DMS114 treated with DMSO at 0.1 percent for 48 hours (cell line): ENCODE measurements around the gene TIPRL.
"Not testable (repeated sequence)": the region's sequence is repeated elsewhere in the genome, so short reads cannot be mapped to it uniquely, and the experiment has no call there.

ENCODE experiments used
- DNase-seq: peaks from one replicate; lab custom pipeline; 2025; ENCODE audit not compliant: unreplicated experiment; lab: John Stamatoyannopoulos, UW

Gene TIPRL

GRCh38 chr1:168157638-168158037 is 21.1 kb upstream of the TIPRL start:
- DNase-seq, result no peak

- DNase-seq, result no peak
These were observed 19.5 kb upstream of the TIPRL start for GRCh38 chr1:168159251-168159650.

GRCh38 chr1:168159979-168160378 is 18.8 kb upstream of the TIPRL start:
- DNase-seq, result no peak

- no peak for DNase-seq
These were observed 17.3 kb upstream of the TIPRL start for GRCh38 chr1:168161459-168161858.

GRCh38 chr1:168163670-168164069 is 15.1 kb upstream of the TIPRL start:
- no peak for DNase-seq

GRCh38 chr1:168164771-168165170 is 14.0 kb upstream of the TIPRL start:
- DNase-seq, result no peak

- DNase-seq, result no peak
These were observed 11.0 kb upstream of the TIPRL start for GRCh38 chr1:168167806-168168205.

- DNase-seq, result no peak
These were observed 7.9 kb upstream of the TIPRL start for GRCh38 chr1:168170564-168171508.

- DNase-seq, result no peak
These were observed 6.4 kb upstream of the TIPRL start for GRCh38 chr1:168172250-168172915.

- no peak for DNase-seq
These were observed 530 bp upstream of the TIPRL start for GRCh38 chr1:168178227-168178637.

GRCh38 chr1:168179438-168180147 is 831 bp downstream of the TIPRL start:
- DNase-seq, result peak; percentile 26

GRCh38 chr1:168180148-168180524 is 1.4 kb downstream of the TIPRL start:
- DNase-seq, result no peak

- not testable (repeated sequence) for DNase-seq
These were observed 2.4 kb downstream of the TIPRL start for GRCh38 chr1:168181063-168181720.

- no peak for DNase-seq
These were observed 8.4 kb downstream of the TIPRL start for GRCh38 chr1:168187177-168187576.

- DNase-seq, result no peak
These were observed 11.6 kb downstream of the TIPRL start for GRCh38 chr1:168190403-168190802.

- DNase-seq, result no peak
These were observed 16.7 kb downstream of the TIPRL start for GRCh38 chr1:168195199-168196135.

GRCh38 chr1:168199056-168199455 is 20.3 kb downstream of the TIPRL start:
- no peak for DNase-seq

GRCh38 chr1:168202941-168203654 is 24.3 kb downstream of the TIPRL start:
- DNase-seq, result no peak

- no peak for DNase-seq
These were observed 27.3 kb downstream of the TIPRL start for GRCh38 chr1:168206111-168206510.
